HUES48 (cell line): ENCODE data around the gene KRT23.
"Not testable (repeated sequence)": the region's sequence is repeated elsewhere in the genome, so short reads cannot be mapped to it uniquely, and the experiment has no call there.

Source experiments
- H3K27ac ChIP-seq: one replicate; pipeline ENCODE4 v1.7.0; 2013; ENCODE audit warnings: low read depth, low read length, inconsistent platforms
- H3K27me3 ChIP-seq: 2 replicates; pipeline ENCODE4 v1.6.1; 2013; ENCODE audit warnings: mild to moderate bottlenecking, low read length; ENCODE audit not compliant: control insufficient read depth, insufficient read depth
- H3K36me3 ChIP-seq: 2 replicates; pipeline ENCODE4 v1.6.1; 2013; ENCODE audit warnings: low read length; ENCODE audit not compliant: control insufficient read depth, insufficient read depth
- H3K4me1 ChIP-seq: 2 replicates; pipeline ENCODE4 v1.6.1; 2013; ENCODE audit warnings: mild to moderate bottlenecking, low read length; ENCODE audit not compliant: control insufficient read depth, insufficient read depth
- H3K4me3 ChIP-seq: 2 replicates; pipeline ENCODE4 v1.5.1; 2013; ENCODE audit warnings: mild to moderate bottlenecking, low read depth, low read length
- H3K9ac ChIP-seq: 2 replicates; pipeline ENCODE4 v1.6.1; 2013; ENCODE audit warnings: mild to moderate bottlenecking, low read depth, low read length, moderate library complexity
- H3K9me3 ChIP-seq: 2 replicates; pipeline ENCODE4 v1.6.1; 2013; ENCODE audit warnings: low read length; ENCODE audit not compliant: control insufficient read depth, insufficient read depth

KRT23 gene

DNA sequence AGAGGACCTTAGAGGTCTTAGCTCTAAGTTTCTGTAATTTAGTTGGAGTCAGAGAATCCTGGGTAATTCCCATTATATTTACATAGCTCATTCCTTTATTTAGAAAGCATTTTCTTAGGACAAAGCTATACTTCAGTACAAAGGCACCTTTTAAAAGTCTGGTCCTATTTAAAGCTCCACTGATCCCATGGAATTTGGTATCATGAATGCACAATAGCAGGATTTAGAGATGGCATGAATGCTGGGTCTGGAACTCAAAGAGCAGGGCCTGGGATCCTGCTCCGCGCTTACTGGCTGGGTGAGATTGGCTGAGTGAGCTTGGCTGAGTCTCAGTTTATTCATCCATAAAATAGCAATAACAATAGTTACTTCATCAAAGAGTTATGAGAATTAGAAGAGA is 4.8 kb downstream of the KRT23 start:
- no peak overlapping the region for H3K27ac ChIP-seq
- H3K27me3 ChIP-seq, result no peaks in the 10 kb centered on the region
- H3K4me3 ChIP-seq, result no peak overlapping the region
- H3K36me3 ChIP-seq, result no peaks in the 10 kb centered on the region
- H3K9ac ChIP-seq, result no peak overlapping the region
- no peaks in the 10 kb centered on the region for H3K9me3 ChIP-seq
- H3K4me1 ChIP-seq, result peaks cover 8% of the 10 kb centered on the region; the same call in 1 of the 2 replicates

GRCh38 chr17:40931311-40931710 is 6.1 kb downstream of the KRT23 start:
- Histone ChIP-seq H3K27me3 (no peaks in the 10 kb centered on the region), H3K9ac (no peak overlapping the region), H3K36me3 (no peaks in the 10 kb centered on the region), H3K4me3 (no peak overlapping the region), H3K27ac (no peak overlapping the region), H3K4me1 (peaks cover 4% of the 10 kb centered on the region), H3K9me3 (no peaks in the 10 kb centered on the region)

GRCh38 chr17:40926341-40926740 is 11.1 kb downstream of the KRT23 start:
- Histone ChIP-seq H3K36me3 (no peaks in the 10 kb centered on the region), H3K27me3 (no peaks in the 10 kb centered on the region), H3K27ac (no peak overlapping the region), H3K9ac (no peak overlapping the region), H3K4me3 (no peak overlapping the region), H3K4me1 (peaks cover 8% of the 10 kb centered on the region), H3K9me3 (no peaks in the 10 kb centered on the region)

DNA sequence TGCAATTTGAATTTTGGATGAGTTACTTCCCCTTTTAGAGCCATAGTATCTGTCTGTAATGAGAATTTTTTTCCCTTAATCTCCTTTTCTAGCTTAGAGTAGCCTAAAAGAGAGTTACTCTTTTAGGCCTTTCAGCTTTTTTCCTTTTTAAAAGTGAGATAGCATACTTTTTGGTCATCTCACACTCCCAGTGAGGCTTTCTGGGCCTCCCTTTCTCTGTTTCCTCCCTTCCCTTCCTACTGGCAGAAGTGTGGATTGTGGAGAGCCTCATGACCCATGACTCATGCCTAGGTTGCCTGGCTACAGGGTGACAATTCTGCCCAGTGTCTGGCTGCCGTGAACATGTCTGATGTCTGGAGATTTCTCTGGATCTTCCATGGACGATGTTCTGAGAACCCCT is 15.2 kb downstream of the KRT23 start:
- Histone ChIP-seq H3K9me3 (no peaks in the 10 kb centered on the region), H3K36me3 (no peaks in the 10 kb centered on the region), H3K9ac (no peak overlapping the region), H3K4me1 (peaks cover 8% of the 10 kb centered on the region), H3K27me3 (no peaks in the 10 kb centered on the region), H3K27ac (no peak overlapping the region), H3K4me3 (no peak overlapping the region)

DNA sequence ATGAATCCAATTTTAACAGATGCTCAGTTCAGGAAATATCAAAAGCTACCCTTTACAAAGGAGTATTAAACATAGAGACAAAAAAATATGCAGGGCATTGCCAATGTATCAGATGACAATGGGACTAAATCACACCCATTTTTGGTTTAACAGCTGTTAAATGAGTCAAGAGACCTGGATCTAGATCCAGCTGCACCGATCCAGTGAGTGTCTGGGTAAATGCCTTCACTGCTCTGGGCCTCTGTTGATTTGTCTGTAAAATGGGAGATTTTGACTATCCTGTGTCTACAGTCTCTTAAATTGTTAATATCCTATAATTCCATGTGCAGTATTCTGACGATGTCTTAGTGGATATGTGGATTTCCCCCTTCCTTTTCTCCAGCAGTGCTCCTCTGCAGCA is 16.4 kb downstream of the KRT23 start:
- Histone ChIP-seq H3K4me3 (no peak overlapping the region), H3K4me1 (peaks cover 1% of the 10 kb centered on the region), H3K9me3 (no peaks in the 10 kb centered on the region), H3K27me3 (no peaks in the 10 kb centered on the region), H3K27ac (no peak overlapping the region), H3K36me3 (no peaks in the 10 kb centered on the region), H3K9ac (no peak overlapping the region)

GRCh38 chr17:40917116-40917515 is 20.3 kb downstream of the KRT23 start:
- not testable (repeated sequence) for H3K27me3 ChIP-seq, H3K27ac ChIP-seq, H3K9ac ChIP-seq, H3K36me3 ChIP-seq, H3K4me3 ChIP-seq, H3K9me3 ChIP-seq, H3K4me1 ChIP-seq

DNA sequence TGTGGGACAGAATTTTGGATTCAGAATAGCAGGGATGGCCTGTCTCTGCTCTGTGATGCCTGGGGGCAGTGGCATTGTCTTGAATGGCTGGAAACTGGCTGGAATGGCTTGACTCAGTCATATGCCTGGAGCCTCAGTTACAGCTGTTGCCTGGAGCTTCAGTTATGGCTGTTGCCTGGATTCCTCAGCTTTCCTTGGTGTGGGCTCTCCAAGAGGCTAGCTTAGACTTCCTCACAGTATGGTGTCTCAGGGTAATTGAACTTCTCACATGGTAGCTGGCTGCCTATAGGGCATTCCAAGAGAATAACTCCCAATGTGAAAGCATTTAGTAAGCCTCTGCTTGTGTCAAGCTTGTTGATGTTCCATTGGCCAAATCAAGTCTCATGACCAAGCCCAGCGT is 21.1 kb downstream of the KRT23 start:
- Histone ChIP-seq H3K9ac (no peak overlapping the region), H3K9me3 (no peaks in the 10 kb centered on the region), H3K4me3 (no peak overlapping the region), H3K4me1 (no peaks in the 10 kb centered on the region), H3K27ac (no peak overlapping the region), H3K27me3 (no peaks in the 10 kb centered on the region), H3K36me3 (no peaks in the 10 kb centered on the region)

- Histone ChIP-seq H3K36me3 (no peaks in the 10 kb centered on the region), H3K4me3 (no peak overlapping the region), H3K27ac (no peak overlapping the region), H3K9me3 (no peaks in the 10 kb centered on the region), H3K27me3 (no peaks in the 10 kb centered on the region), H3K4me1 (no peaks in the 10 kb centered on the region), H3K9ac (no peak overlapping the region)
Measured at GRCh38 chr17:40915721-40916256, 21.7 kb downstream of the KRT23 start.

DNA sequence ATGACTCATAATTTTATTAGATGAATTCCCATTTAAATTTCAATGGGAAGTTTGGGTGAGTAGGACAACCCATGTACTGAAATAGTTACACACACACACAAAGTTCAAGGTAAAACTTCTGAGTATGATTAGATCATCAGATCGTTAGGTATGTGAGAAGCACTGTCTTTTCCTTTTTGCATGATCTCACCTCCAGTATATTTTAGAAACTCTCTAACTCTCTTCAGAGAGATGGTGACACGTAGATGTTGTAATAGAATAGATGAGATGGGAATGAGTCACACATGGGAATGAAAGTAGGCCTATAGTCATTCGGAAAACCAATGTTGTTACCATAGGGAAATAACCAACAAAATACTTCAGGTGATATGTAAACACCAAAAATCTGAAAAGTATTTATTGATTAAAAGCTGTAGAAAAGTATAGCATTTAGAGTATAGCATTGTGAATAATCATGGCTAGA is 22.2 kb downstream of the KRT23 start:
- no peak overlapping the region for H3K27ac ChIP-seq
- H3K27me3 ChIP-seq, result no peaks in the 10 kb centered on the region
- no peaks in the 10 kb centered on the region for H3K36me3 ChIP-seq
- H3K9me3 ChIP-seq, result no peaks in the 10 kb centered on the region
- H3K4me1 ChIP-seq, result no peaks in the 10 kb centered on the region
- H3K4me3 ChIP-seq, result no peak overlapping the region
- H3K9ac ChIP-seq, result no peak overlapping the region

DNA sequence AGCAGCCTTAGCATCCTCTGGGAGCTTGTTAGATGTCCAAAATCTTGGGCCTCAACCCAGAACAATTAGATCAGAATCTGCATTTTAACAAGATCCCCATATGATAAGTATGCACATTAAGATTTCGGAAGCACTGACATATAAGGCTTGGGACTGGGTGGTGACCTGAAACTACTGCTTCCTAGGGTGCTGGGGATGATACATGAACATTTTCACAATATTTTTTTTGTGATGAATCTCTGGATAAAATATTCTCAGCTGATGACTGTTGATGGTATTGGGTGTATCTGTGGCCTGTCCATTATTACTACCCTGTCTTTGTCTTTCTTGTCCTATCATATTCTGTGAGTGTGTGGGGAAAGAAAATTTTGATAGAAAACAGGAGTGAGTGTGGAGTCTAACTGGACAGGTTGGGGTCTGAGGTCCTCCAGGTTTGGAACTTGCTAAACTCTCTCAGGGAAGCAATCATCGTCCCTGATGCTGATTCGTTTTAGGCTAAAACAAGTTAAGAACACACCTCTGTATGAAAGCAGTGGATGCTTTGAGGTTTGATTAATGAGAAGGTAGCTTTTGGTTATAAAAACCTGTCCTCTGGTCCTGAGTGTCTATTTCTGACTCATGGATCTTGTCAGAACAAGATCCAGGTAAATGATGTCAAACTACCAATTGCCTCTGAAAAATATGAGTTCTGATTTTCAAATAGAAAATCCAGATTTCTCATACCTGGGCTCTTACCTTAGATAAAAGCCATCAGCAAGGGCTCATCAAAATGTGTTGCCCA is 23.2 kb downstream of the KRT23 start:
- Histone ChIP-seq H3K27me3 (no peaks in the 10 kb centered on the region), H3K36me3 (no peaks in the 10 kb centered on the region), H3K9me3 (no peaks in the 10 kb centered on the region), H3K4me3 (no peak overlapping the region), H3K4me1 (no peaks in the 10 kb centered on the region; the same call in 1 of the 2 replicates), H3K27ac (no peak overlapping the region), H3K9ac (no peak overlapping the region)

DNA sequence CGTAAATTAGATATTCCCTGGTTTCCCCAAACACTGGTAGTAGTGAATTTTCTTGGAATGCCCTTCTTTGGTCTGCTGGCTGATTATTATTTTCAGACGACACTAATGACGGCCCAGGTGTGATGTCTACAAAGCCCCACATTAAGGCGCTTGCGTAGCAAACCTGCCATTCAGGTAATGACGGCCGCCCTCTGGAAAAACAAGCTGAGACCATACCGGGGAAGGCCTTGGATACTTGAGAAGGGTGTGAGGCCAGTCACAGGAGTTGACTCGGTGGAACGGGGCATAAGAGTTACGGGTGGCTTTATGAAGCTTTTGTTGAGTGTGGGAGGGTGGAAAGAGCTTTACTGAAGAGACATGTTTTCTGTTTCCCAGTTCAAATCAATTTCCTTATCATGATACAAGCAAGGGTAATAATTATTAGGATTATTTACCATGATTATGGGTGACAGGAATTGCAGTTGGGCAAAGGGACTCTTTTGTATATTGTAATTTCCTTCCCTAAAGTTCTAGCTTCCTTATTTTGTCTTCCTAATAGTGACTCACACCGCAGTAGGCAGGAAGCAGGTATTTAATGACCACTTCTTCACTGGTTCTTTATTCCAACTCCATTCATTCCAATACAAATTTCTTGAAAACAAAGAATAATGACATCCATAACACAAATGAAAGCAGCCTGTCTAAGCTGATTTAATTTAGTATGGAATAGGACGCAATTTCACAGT is 24.8 kb downstream of the KRT23 start:
- Histone ChIP-seq H3K4me1 (no peaks in the 10 kb centered on the region; the same call in 1 of the 2 replicates), H3K9ac (no peak overlapping the region), H3K4me3 (no peak overlapping the region), H3K36me3 (no peaks in the 10 kb centered on the region), H3K9me3 (no peaks in the 10 kb centered on the region), H3K27ac (no peak overlapping the region), H3K27me3 (no peaks in the 10 kb centered on the region)
